Stimulated activated CD8-positive, alpha-beta memory T cell treated with anti-CD3 and anti-CD28 coated beads, Interleukin-7, amount 100 ng/mL, for 4 hours (primary cell): ENCODE measurements around the gene ETFA.

Source experiments
- DNase-seq, 2 donors: peaks; one replicate each; pipeline ENCODE4 v3.0.0-alpha.2; 2020; ENCODE audit warnings: low read depth in 2 of 2

Gene ETFA

GRCh38 chr15:76173317-76173834, 137.9 kb downstream of the ETFA start:
- DNase-seq = no peak

DNA sequence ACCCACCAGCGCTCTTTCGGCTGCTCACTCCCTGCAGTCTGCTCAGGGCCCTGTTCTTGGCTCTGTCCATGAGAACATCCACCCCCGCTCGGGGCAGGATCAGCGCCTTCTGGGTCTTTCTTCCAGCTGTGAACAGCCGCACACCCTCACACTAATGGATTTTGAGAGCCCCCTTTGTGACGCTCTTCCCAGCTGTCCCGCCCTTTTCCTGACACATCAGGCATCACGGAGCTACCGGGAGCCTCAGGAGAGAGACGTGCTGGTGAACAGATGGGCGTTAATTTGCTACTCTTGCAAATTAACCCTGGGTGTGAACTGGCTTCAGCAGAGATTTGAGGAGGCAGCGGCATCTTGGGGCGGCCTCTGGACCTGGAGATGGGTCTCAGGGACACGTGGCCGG, 138.5 kb downstream of the ETFA start:
- no peak for DNase-seq

GRCh38 chr15:76169911-76170800, 141.1 kb downstream of the ETFA start:
- no peak for DNase-seq

- DNase-seq = no peak
Measured at GRCh38 chr15:76169018-76169417, 142.3 kb downstream of the ETFA start.

GRCh38 chr15:76168237-76168984, 142.9 kb downstream of the ETFA start:
- DNase-seq = no peak

DNA sequence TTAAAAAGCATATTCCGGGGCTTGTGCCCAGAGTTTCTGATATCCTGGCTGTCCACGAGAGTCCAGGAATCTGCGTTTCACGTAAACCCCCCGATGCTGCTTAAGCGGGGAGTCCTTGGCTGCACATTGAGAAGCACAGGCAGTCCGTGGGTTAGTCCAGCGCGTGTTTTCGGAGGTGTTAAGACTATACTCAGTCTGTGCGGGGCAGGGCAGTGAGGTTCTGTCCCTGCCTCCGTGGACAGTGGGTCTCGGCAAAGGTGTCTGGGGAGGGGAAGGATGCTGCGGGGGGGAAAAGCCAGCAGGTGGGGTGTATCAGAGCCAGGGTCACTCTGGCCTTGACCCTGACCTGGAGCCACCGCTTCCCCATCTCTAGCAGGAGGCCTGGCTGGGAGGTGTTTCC, 145.3 kb downstream of the ETFA start:
- DNase-seq = no peak
